ENCODE data around the gene SLC25A21. TPM values are rescaled to one million over a fixed set of nuclear protein-coding genes. Genes with fewer than 3 reads are reported as not detected.

SLC25A21 gene
- total RNA-seq, 1 experiment from 2014 or later = 7.1 TPM

GRCh38 chr14:36971263-36971855, 201.0 kb downstream of the SLC25A21 start:
- H2AFZ ChIP-seq (ENCODE audit: low read length) = no peak overlapping the region
- H2BK120ac ChIP-seq (ENCODE audit: low read depth, low read length, poor library complexity, severe bottlenecking) = no peak overlapping the region
- no peak overlapping the region for H3K4ac ChIP-seq (ENCODE audit: low read depth, low read length)
- no peak overlapping the region for H3K9ac ChIP-seq (ENCODE audit: extremely low read depth, insufficient read length, low read length)
- no peak overlapping the region for H3K14ac ChIP-seq (ENCODE audit: insufficient read depth, low read length)
- Mint-ChIP-seq H3K9me3 (no peaks in the 10 kb centered on the region), H3K27me3 (ENCODE audit: low read depth) (peaks cover 1% of the 10 kb centered on the region; the same call in 1 of the 2 replicates), H3K27ac (no peak overlapping the region; a peak in 1 of 7 replicates), H3K36me3 (ENCODE audit: insufficient read depth in 1 of 3, low read depth in 3 of 3) (no peaks in the 10 kb centered on the region), H3K4me1 (peaks cover 3 to 4% of the 10 kb centered on the region in 2 experiments; a peak in 3 of 4 replicates), H3K4me3 (no peak overlapping the region)
- no peak overlapping the region for H3K27ac ChIP-seq (ENCODE audit: insufficient read length, low read depth, low read length)
- no peak overlapping the region for H3K23ac ChIP-seq (ENCODE audit: insufficient read length, low read depth, low read length)
- no peak overlapping the region for H3K18ac ChIP-seq (ENCODE audit: insufficient read length, low read depth, low read length)
- no peak overlapping the region for H3K56ac ChIP-seq (ENCODE audit: insufficient read length, low read depth, low read length)
- no peak overlapping the region for H4K8ac ChIP-seq (replicated peaks; ENCODE audit: insufficient read length, low read depth, low read length)
- no peak overlapping the region for H2BK15ac ChIP-seq (ENCODE audit: low read depth, low read length)
- no peak overlapping the region for H2BK12ac ChIP-seq (ENCODE audit: insufficient read length, low read depth, low read length)
- TF ChIP-seq CTCF (conservative IDR thresholded peaks at IDR 0.05) = no peak
- H3K4me1 ChIP-seq (ENCODE audit: insufficient read depth, low read length) = no peaks in the 10 kb centered on the region
- H3K79me1 ChIP-seq (ENCODE audit: insufficient read depth, low read depth, low read length, poor library complexity, severe bottlenecking) = no peaks in the 10 kb centered on the region
- H2BK5ac ChIP-seq (ENCODE audit: insufficient read length, low read length) = no peak overlapping the region
- H3K27me3 ChIP-seq (ENCODE audit: insufficient read depth, low read length) = no peaks in the 10 kb centered on the region
- no peaks in the 10 kb centered on the region for H3K23me2 ChIP-seq (ENCODE audit: insufficient read length, low read depth, low read length, poor library complexity, severe bottlenecking)
- no peak overlapping the region for H3K4me2 ChIP-seq (ENCODE audit: insufficient read depth, insufficient read length, low read length)
- H3T11ph ChIP-seq (ENCODE audit: low read length) = no peak overlapping the region
- H3K79me2 ChIP-seq (ENCODE audit: insufficient read depth, low read length) = no peaks in the 10 kb centered on the region
- H4K20me1 ChIP-seq (ENCODE audit: control insufficient read depth, insufficient read depth, insufficient read length) = no peaks in the 10 kb centered on the region
- WGBS (ENCODE audit: extremely low coverage, insufficient read length, low lambda C conversion rate) = no CpG with 5 or more reads among the region's 9 CpGs
- H2BK20ac ChIP-seq (ENCODE audit: low read depth, low read length, poor library complexity, severe bottlenecking) = no peak overlapping the region
- no peak overlapping the region for H2AK5ac ChIP-seq (ENCODE audit: insufficient read length, low read length)
- DNase-seq = no peak
- no peak overlapping the region for H4K5ac ChIP-seq (ENCODE audit: insufficient read length, low read depth, low read length)
- no peaks in the 10 kb centered on the region for H3K9me3 ChIP-seq (ENCODE audit: control insufficient read depth, low read depth, low read length)
- H4K91ac ChIP-seq (ENCODE audit: insufficient read length, low read depth, low read length) = no peak overlapping the region

All from H9 (cell line).